GM18498 (cell line): Measurements from ENCODE around the gene RTP3.

ENCODE experiments used
- ATAC-seq: cut with Tn5 transposase; IDR thresholded peaks from one replicate; pipeline ENCODE4 v1.9.1; 2021; ENCODE audit warnings: mild to moderate bottlenecking, moderate library complexity; ENCODE audit not compliant: unreplicated experiment

The RTP3 gene

GRCh38 chr3:46497556-46498265, at the start of gene RTP3:
TSS of gene RTP3 (plus strand) at chr3:46497976. CDS start at chr3:46498063, 87 bp downstream.
- ATAC-seq, result no peak

DNA sequence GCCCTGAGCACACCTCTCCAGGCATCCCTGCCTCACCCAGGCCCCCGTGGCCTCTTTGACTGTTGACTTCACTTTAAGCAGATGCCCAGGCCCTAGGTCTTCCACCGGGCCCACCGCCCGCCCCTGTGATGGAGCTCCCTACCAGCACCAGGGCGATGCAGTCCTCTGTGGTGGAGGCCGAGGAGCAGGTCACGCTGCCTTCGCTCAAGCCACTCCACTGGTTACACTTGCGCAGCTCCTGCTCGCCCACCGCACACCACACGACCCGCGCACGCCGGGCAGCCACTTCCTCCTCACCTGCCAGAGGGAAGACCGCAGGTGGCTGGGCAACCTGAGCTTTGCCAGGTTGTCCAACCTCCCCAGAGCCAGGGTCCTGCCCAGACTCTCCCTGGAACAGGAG, 49.1 kb upstream of the RTP3 start:
- no peak for ATAC-seq

GRCh38 chr3:46449755-46450552, 47.8 kb upstream of the RTP3 start:
- no peak for ATAC-seq

DNA sequence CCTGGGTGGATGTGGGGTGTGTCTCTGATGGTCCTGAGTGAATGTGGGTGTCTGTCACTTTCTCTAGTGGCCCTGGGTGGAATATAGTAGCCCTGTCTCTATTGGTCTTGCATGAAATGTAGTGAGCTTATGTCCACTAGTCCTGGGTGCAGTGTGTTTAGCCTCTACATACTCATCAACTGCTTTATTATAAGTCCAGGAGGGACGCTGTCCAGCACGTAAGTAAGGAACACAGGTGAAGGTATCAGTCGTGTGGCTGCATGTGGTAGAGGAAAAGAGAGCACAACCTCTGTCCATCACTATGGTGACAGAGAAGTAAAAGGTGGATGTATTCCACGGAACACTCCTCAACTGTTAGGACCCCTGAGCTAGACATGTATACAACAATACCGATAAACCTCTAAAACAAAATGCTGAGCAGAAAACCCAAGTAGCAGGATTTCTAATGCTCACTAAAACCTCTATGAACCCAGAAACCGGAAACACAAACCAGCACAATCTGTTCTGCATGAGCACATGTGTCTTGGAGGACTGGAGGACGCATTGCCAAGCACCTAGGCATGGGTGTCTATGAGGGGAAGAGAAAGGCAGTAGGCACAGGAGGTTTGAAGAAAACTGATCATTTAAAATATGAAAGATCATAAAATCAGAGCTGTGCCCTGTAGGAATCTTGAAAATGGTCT, 44.1 kb upstream of the RTP3 start:
- no peak for ATAC-seq

DNA sequence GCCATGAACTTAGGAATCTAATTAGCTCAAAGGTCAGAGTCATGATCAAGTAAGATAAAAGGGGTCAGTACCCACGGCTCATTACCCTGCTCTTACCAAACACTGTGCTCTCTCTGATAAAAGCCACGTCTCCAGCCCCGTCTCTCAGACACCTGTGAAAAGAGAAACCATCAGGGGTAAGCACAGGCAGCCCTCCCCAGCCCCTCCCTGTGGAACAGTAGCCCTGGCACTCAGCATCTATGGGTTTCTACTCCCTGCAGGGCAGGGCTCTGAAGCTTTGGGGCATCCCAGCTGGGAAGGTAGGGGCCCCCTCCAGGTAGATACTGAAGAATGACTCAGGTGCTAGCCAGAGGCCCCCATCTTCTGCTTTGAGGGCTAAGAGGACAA, 43.6 kb upstream of the RTP3 start:
- ATAC-seq, result no peak

GRCh38 chr3:46454606-46455005, 43.2 kb upstream of the RTP3 start:
- no peak for ATAC-seq

GRCh38 chr3:46455231-46456115, 42.3 kb upstream of the RTP3 start:
- no peak for ATAC-seq

- ATAC-seq, result no peak
Observed at GRCh38 chr3:46456118-46456517, 41.7 kb upstream of the RTP3 start.

- no peak for ATAC-seq
Observed at GRCh38 chr3:46460051-46460450, 37.7 kb upstream of the RTP3 start.

- no peak for ATAC-seq
Observed at GRCh38 chr3:46462111-46462510, 35.7 kb upstream of the RTP3 start.

GRCh38 chr3:46462511-46462910, 35.3 kb upstream of the RTP3 start:
- ATAC-seq, result no peak

GRCh38 chr3:46463120-46463867, 34.5 kb upstream of the RTP3 start:
- no peak for ATAC-seq

DNA sequence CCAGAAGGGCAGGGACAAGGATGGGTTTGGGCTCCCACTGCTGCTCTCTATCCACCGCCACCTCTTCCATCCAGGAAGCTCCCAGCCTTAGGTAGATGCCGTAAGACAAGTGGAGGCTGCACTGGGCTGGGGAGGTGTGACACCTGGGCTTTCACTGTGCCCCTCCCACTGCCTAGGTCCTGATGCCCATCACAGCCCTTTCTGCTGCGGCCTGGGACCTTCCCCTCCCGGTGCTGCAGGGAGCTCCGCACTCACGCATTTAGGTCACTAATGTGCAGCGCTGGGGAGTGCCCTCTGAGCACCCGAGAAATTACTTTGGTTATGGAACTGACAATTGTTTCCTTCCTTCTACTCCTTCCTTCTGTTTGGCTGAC, 33.9 kb upstream of the RTP3 start:
- no peak for ATAC-seq

DNA sequence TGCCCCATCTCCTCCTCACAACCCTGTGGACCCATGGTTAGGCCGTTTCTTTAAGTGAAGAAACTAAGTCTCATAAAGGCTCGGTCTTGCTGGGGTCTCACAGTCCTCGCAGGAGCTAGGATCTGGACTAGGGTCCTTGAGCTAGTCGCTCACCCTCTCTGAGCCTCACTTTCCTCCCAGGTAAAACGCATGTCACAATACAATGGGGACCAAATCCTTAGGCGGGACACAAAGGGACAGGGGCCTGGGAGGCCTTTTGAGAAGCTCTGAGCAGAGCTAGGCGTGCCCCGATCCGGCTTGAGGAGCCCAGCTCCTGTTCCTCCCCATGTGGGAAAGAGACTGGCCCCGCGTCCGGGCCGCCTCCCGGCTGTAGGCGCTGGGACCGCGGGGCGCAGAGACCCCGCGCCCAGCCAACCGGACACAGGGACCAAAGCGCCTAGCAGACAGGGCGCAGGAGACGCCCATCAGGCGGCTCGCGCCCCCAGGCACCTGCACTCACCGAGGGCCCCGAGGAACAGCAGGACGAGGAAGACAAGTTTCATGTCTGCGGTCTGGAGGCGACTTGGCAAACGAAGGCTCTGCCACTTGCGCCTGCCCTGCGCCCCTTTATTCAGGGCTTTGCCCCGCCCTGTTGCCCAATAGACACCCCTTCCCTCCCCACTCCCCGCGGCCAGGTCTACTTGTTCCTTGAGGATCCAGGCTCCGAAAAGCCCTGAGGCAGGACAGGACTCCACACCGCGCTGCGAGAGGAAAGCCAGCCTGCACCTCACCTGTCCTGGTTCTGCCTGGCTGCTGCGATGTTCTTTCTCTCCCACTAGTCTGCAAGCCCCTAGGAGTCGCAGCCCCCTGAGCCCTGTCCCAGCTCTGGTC, 33.2 kb upstream of the RTP3 start, which contains the start of gene LTF:
Gene LTF, minus strand, starts transcription at position 580 of the 870 bp plus-strand sequence. Its CDS starts 38 bp downstream, at position 542.
- no peak for ATAC-seq

DNA sequence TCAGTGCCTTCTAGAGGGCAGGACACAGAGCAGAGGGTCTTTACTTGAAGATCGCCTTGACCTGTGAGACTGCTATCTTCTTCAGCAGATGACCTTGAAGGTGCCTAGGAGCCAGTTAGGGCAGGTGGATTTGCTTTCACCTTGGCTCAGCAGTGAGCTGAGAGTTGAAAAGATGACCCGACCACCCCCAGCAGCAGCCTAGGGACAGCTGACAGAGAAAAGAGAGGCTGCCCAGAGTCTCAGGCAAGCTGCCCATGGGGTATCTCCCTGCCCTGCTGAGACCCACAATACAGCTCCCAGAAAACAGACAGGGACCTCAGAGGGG, 32.6 kb upstream of the RTP3 start:
- no peak for ATAC-seq

DNA sequence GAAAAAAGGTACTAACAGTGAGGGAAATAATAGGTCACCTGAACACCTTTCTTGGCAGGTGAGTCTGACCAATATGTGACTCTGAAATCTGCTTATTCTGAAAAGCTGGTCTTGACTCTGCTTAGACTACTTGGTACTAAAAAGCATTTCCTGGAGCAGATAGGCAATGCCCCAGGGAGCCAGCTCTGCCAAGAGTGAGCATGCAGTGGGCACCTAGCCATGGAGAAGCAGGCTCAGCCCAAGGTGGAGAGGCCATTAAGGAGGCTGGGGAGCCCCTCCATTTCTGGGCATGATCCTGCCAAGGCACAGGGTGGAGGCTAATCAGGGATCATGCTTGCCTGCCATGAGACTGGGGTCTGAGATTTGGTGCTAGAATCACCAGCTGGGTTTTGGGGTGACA, 31.5 kb upstream of the RTP3 start:
- ATAC-seq, result no peak

- ATAC-seq, result no peak
Observed at GRCh38 chr3:46466871-46467403, 30.8 kb upstream of the RTP3 start.

GRCh38 chr3:46467562-46467961, 30.2 kb upstream of the RTP3 start:
- ATAC-seq, result no peak
